ENCODE measurements around the gene FOXD3.
A peak's percentile ranks its signal among the peaks of the same experiment; 100 is the strongest.

The FOXD3 gene

DNA sequence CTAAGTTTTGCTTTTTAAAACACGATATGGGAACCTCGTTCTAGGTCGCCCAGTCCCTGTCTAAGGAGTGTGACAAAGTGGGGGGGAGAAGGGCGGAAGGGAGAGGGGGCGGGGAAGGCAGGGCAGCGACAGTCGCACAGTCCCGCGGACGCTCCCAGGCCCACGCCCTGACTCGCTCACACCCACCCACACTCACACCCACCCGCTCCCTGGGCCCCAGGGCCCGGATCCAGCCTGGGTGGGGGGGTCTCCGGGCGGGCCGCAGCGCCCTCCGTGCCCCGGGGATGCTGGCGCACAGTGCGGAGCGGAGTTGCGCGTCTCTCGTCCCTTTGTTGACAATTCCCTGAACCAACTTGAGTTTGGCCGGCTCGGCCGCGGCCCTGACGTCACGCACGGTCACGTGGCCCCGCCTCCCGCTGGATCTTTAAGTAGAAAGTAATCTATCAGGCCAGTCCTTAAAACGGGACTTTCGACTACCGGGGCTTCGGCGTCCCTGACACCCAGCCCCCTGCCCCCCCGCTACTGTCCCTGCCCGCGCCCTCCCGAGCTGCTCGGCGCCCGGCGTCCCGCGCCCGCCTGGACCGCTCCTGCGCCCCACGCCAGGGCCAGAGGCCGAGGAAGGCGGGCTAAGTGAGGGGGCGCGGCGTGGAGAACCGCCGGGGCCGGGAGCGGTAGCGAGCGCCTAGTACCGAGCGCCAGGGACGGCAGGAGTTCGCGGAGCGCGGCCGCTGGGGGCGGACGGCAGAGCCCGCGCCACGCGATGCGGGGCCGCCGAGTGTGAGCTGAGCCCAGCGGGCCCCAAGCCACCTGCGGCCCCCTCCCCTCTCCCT is at the start of gene FOXD3:
Gene FOXD3, plus strand, starts transcription at position 454 of the 830 bp plus-strand sequence. CDS start 492 bp downstream, outside the sequence.
- no peak for DNase-seq (ENCODE audit: insufficient read length, low spot score)
- FAIRE-seq, result peak; percentile 4

DNA sequence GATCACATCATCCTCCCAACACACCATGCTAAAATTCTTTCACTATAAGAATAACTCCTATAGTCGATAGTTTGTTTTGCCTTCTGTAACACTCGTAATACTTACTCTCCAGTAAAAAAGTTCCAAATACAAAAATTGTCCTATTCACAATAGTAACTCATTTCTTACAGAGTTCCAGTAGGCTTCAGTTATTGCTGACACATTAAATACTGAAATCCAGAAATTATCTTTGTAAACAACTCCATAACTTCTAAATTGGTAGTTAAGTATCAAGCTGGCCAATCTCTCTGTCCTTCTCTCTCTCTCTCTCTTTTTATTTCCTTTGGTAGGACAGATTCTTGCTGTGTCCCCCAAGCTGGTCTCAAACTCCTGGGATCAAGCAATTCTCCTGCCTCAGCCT is 49.6 kb upstream of the FOXD3 start:
- FAIRE-seq, result no peak
- DNase-seq (ENCODE audit: insufficient read length, low spot score), result no peak

DNA sequence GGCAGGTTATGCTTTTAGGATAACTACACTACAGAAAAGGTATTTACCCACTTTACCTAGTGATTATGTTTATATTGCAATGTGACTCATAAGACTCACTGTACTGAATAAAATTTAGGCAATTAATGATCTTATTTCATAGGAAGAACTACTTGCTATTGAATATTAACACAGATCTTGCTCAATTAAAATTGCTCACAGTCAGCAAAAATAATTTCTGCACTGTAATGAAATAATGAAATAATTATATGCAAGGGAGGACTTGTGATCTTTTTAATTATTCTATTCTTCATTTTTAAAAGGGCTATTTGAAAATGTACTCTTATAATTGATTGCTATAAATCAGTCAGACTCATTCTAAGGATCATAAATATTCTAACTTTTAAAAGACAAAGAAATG is 48.0 kb upstream of the FOXD3 start:
- FAIRE-seq, result no peak
- no peak for DNase-seq (ENCODE audit: insufficient read length, low spot score)

DNA sequence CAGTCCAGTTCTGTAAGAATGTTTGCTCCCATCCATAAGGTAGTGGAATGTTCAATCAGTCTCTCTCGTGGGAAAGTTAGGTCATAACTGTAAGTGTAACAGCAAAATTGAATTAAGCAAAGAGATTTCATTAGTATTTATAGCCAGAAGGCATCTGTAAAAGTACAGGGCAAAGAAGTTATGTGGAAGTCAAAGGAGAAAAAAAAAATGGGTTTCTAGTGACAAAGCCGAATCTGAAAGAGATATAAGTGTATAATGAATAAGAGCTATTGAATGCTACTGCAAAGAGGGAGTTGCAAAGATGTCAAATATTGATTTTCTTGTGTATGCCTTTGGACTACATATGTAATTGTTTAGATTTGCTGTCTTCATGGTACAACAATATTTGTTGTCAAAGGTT is 47.4 kb upstream of the FOXD3 start:
- FAIRE-seq (no peak), DNase-seq (ENCODE audit: insufficient read length, low spot score) (no peak)

DNA sequence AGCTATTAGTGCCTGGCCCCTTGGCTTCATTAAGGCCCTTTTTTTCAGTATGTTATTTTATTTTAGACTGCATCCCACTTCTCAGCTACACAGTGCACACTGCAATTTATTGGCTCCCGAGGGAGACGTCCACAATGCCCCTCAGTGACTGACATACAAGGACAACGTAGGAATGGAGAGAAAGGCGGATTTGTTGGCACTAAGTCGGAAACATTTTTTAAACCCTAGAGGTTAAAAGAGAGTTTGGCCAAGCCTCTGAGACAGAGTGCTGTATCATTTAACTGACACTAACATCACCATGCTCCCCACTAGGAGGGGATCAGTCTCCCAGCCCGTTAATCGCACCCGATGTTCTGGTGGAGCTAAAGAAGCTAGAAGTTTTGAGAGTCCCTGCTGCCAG is 45.7 kb upstream of the FOXD3 start:
- no peak for FAIRE-seq
- no peak for DNase-seq (ENCODE audit: insufficient read length, low spot score)

DNA sequence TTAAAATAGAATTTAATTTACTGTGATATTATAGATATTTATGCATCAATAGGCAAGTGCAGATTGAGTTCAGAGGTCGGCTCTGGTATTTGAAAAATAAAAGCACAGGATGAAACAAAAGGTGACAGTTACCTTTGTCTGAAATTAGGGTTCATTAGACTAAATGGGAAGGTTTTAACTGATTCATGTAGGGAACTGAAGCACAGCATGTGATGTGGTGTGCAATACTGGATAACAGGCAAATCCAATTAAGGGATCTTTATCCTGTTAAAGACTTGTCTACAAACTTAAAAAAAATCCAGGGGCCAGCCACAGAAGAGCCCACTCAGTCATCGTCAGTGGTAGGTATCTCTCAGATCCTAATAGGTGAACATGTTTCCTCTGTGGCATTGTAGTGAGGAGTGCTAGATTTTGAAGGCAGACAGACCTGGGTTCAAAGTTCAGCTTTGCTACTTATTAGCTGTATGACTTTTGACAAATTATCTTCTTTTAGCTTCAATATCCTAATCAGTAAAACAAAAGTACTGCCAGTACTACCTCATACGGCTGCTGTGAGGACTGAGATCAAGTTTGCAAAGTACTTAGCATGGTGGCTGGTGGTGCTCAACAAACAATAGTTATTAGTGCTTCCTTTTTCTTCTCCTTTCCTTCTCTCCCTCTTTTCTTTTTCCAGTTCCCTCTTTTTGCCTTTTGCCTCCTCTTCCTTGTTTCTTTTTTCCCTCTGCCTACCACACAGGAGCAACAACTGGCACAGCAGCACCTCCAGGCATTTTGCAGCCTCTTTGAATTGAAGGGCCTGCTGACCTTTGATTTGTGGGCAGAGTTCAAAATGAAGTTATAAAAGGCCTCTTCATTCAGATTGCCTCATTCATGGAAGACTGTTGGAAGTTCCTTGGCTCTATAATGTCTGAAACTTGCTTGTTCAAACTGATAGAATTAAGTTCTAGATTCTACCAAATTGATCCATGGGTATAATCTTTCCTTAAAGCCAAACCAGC is 44.9 kb upstream of the FOXD3 start:
- no peak for DNase-seq (ENCODE audit: insufficient read length, low spot score)
- no peak for FAIRE-seq

DNA sequence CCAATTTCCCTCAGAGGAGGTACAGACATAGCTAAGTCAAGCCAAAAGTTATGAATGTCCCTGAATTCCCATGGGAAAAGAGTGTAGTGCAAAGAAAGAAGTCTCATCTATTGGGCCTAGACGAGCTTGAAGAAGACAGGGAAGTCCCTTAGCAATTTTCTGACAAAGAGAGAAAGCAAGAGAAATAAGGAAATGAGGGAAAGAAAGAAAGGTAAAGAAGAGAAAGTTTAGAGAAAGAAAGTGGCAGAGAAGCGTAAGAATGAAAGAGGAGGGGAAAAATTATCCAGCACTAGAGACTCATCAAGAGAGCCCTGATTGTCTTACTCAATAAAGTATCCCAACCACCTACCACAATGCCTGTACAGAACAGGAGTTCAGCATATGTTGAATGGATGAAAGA is 40.6 kb upstream of the FOXD3 start:
- FAIRE-seq (no peak), DNase-seq (ENCODE audit: insufficient read length, low spot score) (no peak)

DNA sequence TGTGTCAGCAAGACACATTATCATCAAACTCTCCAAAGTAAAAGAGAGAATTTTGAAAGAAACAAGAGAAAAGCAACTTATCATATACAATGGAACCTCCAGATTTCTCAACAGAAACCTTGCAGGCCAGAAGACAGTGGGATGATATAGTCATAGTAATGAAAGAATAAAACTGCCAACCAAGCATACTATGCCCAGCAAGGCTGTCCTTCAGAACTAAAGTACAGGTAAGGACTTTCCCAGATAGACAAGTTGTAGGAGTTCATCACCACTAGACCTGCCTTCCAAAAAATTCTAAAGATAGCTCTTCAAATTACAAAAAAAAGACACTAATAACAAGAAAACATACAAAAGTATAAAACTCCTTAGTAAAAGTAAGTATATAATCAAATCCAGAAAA is 33.2 kb upstream of the FOXD3 start:
- FAIRE-seq (no peak), DNase-seq (ENCODE audit: insufficient read length, low spot score) (no peak)

DNA sequence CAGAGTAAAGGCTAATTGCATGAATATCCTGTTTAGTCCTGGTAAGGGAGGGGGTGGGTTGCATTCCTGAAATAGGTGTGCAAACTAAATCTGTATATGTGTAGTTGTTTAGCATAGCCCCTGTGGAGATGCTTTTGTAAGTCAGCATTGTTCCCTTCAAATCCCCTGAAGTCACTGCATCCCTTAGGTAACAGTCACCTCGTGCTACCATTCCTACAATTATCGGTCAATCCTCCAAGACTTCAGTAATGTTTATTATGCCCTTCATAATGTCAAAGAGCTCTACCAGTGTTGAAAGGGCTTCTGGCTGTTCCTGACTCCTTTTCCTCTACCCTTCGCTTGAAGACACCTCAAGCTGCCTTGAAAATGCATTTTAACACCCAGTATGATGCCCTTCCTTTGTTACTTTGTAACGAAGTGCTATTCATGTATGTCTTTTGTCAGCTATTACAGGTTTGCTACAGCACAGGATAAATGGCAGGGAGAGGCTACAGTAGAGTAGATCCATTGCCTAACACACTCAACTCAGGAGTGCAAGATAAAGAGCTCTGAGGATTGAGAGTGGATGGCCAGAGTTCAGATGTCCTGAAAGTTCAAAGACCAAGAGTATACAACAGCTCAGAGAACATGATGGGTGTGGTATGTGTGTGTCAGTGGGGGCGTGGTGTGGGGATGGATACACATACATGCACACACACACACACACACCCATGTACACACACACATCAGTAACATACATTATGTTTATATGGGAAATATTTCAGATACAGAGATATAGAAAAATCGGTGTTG is 27.4 kb upstream of the FOXD3 start:
- DNase-seq (ENCODE audit: insufficient read length, low spot score) (no peak), FAIRE-seq (no peak)

DNA sequence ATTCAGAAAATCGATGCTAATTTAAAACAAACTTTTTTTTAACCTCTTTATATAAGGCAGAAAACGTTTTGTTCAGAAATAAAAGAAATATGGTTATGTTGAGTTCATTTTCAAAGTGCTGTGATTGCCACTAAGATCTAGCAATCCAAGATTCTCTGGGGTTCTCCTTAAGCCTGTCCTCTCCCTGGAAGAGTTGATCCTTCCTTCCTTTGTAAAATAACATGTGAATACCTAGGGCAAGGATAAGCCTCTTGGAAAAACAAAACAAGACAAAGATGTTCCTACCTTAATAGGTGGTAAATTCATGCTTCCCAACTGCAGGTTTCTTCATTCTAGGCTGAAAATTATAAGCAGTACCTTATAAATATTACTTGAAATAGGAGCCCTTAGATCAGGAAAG is 18.0 kb upstream of the FOXD3 start:
- DNase-seq (ENCODE audit: insufficient read length, low spot score), result no peak
- FAIRE-seq, result no peak

DNA sequence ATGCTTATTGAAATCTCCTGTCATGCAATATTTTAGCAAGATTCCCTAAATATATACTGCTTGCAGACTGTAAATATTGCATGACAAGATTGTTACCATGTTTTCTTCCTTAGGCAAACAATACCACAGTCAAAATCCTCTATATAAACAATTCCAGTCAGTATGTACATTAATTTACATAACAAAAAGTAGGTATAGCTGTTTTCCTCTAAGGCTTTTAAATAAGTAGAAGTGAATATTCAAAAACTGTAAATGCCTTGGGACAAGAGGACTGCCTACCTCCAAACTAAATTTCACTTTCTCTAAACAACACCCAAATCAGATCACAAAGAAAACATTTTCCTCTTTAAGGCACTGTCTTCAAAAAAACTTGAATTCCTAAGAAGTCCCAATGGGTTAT is 17.3 kb upstream of the FOXD3 start:
- DNase-seq (ENCODE audit: insufficient read length, low spot score), result no peak
- FAIRE-seq, result no peak

DNA sequence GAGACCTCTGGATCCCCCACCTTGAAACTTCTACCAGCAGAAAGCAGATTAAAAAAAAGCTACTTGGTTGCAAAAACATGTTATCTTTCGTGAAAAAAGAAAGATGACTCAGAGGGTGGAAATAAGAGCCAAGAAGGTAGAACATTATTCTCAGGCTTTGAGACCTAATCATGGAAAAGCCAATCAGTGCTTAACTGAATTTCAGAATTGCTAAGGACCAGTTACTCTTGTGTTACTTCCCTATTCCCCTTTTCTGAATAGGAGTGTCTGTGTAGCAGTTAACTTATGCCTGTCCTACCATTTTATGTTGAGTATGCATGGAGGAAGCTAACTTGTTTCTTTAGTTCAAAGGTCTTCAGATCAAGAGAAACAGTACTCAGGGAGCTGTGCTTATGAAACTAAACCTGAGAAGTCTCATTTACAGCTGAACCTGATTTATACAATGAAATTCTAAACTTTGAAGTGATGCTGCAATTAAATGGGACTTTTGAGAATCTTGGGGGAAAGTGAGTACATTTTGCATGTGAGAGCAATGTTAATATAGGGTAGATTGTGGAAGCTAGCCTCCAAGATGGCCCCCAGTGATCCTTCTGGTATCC is 15.1 kb upstream of the FOXD3 start:
- no peak for FAIRE-seq
- no peak for DNase-seq (ENCODE audit: insufficient read length, low spot score)

DNA sequence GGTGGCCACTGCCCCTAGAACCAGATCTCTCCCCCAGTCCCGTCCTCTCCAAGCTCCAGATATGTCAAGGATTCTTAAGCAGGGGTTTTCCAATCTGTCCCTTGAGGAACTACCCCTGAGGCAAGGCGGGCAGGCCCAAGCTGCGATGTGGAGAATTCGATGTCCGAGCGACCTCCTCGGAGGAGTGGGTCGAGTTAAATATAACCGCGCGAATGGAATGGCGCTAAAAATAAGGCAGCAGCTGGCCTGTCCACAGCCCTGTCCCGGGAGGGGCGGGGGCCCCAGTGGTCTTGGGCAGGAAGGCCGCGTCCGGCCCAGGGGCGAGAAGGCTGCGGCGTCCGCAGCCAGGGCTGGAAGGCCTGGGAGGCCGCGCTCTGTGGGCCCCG is 5.8 kb upstream of the FOXD3 start:
- DNase-seq (ENCODE audit: insufficient read length, low spot score) (no peak), FAIRE-seq (no peak)

DNA sequence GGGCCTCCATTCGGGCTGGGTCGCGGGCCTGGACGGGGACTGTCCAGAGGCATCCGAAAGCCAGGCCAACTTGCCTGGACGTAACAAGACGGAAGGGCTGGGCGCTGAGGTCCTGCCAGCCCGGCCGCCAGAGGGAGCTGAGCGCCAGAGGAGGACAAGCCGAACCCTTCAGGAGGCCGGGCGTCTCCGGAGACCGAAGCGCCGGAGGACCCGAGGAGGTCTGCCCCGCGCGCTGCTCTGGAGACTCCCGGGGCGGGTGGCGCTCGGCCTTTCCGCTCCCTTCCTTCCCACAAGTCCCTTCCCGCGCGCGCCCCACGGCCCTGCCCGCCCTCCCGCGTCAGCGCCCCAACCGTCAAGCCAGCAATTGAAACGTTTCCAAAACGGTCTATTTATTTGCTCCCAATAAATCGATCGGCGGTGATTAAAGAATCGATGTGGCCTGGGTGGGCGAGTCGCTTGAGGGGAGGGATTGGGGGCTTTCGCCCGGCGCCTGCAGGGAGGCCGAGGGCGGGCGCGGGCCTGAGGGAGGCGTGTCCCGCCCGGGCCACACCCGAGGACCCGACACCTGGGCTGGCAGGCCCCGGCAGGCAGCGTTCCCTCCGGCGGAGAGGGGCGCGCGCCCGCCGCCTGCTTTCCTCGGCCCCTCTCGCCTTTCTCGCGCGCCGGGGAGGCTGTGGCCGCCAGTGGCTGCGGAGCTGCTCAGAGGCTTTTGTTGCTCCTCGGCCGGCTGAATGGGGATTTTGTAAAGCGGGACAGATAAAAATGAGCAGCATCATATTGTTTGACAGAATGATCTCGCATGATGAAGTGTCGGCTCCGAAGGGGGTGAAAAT is 5.2 kb upstream of the FOXD3 start:
- DNase-seq (ENCODE audit: insufficient read length, low spot score) (peak; percentile 78), FAIRE-seq (peak; percentile 35)

DNA sequence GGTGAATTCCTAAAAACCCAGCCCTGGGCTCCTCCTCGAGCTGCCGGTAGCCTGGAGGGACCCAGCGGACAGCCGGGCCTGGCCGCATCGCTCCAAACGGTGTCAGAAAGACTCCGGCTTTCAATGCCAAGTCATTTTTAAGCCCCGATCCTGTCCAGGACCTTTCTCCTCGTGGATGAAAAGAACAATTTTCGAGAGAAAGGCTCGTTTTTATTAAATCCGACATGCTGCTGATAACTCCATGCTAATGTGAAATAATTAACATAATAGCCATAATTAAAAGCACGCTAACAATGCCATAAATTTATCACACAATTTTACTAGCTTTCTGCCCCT is 4.6 kb upstream of the FOXD3 start:
- no peak for FAIRE-seq
- no peak for DNase-seq (ENCODE audit: insufficient read length, low spot score)

DNA sequence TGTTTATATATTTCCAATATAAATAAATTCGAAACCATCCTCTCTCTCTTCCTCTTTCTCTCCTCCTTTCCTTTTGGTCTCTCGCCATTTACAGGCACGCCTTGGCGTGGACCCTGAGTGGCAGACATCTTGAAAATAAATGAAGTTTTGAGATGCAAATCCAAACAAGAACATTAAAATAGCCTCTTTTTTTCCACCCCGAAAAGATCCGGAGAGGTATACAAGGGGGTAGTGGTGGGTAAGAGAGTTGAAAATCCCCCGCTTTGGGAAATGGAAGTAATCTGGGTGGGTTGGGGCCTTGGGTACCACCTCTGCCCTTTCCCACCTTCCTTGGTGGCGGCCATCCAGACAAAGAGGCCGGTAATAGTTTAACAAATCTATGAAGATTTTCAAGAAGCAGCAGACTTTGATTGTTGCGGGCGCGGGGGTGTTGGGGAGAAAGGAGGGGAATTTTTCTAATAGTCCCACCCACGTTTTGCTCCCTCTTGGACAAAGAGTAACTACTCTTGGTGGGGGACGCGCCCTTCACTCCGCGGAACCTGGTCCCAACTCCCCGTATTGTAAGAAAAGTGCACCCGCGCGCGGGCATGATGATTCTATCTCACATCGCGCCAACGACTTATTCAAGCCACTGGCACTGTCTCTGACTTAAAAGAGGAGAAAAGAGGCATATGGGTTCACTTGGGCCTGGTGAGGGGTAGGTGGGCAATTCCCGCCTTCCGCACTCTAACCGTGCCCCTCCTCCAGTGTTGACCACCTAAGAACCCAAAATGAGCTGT is 4.0 kb upstream of the FOXD3 start:
- no peak for FAIRE-seq
- DNase-seq (ENCODE audit: insufficient read length, low spot score), result no peak

DNA sequence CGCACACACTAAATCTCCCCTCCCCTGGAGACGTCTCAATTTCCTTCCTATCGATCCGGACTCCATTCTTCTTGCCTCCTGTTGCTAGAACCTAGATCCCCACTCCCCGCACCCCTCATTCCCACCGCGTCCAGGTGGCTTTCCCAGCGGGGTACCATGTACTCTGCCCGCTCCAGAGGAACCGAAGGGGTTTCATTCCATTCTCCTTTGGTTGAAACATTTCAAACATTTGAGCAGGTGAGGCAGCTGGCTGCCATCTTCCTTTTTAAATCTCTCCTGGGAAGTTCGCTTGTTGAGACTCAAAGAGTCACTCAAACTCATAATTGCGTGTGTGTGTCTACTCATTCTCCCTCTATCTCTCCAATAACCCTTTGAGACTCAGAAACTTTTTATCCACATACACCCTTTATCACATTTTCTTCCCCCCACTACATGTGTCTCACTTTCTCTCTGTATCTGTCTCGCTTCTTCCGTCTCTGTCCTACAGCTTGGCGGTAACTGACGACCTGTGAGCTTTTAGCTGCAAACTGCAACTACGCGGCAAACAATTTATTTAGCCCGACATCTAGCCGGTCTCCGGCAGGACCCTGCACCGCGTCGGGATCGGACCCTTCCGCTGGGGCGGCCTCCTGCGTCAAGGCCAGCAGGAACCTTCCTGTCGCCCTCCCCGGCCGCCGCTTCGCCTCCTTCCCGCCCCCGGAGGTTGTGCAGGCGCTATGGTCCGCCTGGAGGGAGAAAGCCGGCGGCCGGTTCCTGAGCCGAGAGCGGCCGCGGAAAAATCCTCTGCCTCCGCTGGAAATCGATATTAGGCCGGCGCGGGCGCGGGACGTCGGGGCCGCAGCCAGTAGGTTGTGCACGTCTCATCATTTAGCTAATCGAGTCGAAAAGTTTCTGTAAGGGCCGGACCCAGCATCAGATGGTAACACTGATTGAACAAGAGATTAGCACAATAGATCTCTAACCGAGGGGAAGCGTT is 3.0 kb upstream of the FOXD3 start:
- FAIRE-seq (no peak), DNase-seq (ENCODE audit: insufficient read length, low spot score) (no peak)
